GM12873 (cell line): Measurements from ENCODE around the gene CTNNBL1.
A peak's percentile ranks its signal among the peaks of the same experiment; 100 is the strongest.

Experiments
- TF ChIP-seq, protein P1 (sequence below): IDR thresholded peaks from 2 replicates; pipeline ENCODE4 v1.5.1; 2012; ENCODE audit warnings: low read depth, mild to moderate bottlenecking, moderate library complexity, low read length, control low read depth; ENCODE audit not compliant: insufficient read depth; ENCODE audit errors: missing control alignments

Gene CTNNBL1

DNA sequence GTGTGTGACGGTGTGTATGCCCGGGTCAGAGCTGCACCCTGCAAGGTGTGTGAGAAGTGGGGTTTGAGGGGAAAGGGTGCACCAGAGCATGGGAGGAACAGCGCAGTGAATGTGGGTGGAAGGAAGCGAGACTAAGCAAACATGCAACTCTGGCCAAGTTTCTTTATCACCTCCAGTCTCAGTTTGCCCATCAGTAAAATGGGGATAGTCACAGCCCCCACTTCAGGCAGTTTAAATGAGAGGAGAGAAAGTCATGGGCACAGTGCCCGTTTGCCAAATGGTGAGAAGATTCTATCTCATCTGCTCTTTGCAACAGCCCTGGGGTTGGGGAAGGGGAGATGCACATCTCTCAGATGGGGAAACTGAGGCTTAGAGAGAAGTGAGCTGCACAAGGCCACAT is 196.3 kb downstream of the CTNNBL1 start:
- TF ChIP-seq, protein P1, sequence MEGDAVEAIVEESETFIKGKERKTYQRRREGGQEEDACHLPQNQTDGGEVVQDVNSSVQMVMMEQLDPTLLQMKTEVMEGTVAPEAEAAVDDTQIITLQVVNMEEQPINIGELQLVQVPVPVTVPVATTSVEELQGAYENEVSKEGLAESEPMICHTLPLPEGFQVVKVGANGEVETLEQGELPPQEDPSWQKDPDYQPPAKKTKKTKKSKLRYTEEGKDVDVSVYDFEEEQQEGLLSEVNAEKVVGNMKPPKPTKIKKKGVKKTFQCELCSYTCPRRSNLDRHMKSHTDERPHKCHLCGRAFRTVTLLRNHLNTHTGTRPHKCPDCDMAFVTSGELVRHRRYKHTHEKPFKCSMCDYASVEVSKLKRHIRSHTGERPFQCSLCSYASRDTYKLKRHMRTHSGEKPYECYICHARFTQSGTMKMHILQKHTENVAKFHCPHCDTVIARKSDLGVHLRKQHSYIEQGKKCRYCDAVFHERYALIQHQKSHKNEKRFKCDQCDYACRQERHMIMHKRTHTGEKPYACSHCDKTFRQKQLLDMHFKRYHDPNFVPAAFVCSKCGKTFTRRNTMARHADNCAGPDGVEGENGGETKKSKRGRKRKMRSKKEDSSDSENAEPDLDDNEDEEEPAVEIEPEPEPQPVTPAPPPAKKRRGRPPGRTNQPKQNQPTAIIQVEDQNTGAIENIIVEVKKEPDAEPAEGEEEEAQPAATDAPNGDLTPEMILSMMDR, result no peak

DNA sequence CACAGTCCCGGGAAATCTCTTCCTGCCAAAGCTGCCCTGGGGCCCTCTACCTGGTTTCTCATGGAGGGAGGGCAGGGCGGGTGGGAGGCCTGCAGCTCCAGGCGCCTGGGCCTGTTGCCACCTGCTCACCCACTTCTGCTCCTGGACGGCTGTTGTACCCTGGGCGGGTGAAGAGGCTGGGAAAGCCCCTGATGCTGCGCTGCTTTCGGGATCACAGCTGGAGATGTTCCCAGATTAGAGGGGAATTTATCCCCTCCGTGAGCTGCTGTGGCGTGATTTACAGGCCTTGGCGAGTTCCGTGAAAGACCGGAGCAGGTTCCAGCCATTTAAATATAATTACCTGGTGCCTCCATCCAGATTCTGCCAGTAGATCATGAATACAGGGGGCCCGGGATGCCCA is 196.8 kb downstream of the CTNNBL1 start:
- TF ChIP-seq, protein P1, result no peak

DNA sequence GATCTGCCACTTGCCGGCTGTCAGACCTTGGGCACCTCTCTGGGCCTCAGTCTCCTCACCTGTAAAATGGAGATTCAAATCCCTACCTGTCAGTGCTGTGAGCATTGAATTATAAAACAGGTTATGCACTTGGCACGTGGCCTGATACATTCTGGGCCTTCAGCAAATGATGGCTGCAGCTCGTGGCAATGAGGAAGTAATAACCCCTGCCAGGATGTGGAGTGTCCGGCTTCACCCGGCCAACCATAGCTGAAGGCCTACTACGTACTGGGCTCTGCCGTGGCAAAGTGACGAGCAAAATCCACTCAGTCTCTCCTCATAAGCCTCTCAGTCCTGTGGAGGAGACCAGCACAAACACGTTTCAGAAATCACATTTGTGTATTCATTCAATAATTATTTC is 198.2 kb downstream of the CTNNBL1 start:
- TF ChIP-seq, protein P1, result no peak

DNA sequence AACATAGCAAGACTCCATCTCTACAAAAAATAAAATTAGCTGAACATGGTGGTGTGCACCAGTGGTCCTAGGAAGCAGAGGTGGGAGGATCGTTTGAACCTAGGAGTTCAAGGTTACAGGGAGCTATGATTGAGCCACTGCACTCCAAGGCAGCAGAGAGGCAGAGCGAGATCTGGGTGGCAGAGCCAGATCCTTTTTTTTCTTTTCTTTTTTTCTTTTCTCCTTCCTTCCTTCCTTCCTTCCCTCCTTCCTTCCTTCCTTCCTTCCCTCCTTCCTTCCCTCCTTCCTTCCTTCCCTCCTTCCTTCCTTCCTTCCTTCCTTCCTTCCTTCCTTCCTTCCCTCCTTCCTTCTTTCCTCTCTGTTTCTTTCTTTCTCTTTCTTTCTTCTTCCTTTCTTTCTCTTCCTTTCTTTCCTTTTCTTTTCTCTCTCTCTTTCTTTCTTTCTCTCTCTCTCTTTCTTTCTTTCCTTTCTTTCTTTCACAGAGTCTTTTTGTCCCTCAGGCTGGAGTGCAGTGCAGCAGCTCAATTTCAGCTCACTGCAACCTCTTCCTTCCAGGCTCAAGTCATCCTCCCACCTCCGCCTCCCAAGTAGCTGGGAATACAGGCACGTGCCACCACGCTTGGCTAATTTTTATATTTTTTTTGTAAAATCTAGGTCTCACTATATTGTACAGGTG is 199.9 kb downstream of the CTNNBL1 start:
- TF ChIP-seq, protein P1, result no peak

DNA sequence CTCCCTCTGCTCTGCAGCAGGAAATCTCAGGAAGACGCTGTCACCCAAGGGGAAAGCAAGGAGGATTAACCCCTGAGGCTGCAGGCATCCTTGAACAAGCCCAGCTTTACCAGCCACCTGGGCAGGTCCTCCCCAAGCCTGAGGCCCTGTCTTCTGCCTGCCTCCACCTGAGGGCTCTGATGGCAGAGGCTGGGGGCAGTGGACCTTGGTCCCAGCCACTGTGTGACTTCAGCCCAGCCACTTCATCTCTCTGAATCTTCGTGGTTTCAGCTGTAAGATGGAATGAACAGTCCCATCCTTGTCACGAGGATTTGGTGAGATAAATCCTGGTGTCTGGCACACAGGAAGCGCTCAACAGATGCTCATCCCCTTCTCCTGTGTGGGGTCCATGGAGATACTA is 200.6 kb downstream of the CTNNBL1 start:
- TF ChIP-seq, protein P1, result no peak

DNA sequence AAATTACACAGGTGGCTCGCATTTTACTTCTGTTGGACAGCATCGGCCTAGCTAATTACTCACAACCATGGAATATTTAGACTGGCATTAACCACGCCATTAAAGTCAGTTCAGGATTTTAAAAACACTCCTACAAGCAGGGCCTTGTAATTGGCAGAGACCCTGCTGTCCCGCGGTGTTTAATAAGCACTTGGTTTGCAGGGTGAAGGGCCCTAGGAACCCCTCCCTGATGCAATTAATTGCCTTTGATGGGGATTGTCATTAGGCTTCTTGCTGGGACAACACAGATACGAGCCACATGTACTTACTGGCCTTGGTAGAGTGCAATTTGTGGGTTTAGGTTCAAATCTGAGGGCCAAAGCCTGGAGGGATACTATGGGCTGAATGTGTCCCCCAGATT is 201.3 kb downstream of the CTNNBL1 start:
- TF ChIP-seq, protein P1, result no peak

DNA sequence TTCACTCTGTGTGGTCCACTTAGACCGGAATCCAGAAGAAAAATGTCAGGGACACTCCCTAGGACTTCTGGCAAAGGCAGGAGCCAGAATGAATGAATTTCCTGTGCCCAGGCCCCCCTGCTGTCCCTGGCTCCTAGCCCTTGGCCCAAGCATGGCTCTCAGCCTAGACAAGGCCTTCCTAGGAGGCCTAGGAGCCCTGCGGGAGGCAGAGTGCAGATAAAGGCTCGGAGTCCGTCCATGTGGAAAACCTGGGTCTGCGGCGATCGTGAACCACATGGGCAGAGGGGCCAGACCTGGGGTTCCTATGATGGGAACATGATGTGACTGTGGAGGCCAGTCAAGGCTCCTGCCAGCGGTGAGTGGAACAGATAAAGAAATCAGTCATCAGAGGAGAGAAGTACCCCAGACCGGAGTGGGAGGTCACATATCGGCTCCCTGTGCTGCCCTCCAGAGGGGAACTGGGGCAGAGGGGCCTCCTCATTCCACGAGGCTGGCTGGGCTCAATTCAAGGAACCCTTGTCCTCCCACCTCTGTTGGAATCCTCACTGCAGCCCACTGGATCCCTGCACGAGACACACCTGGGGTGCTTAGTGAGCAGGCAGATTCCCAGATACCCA is 203.2 kb downstream of the CTNNBL1 start:
- TF ChIP-seq, protein P1, result peak; percentile 46
